Activated CD4-positive, alpha-beta T cell treated with anti-CD3 and anti-CD28 coated beads, Interleukin-2, amount 50 U/mL, for 24 hours (primary cell): ENCODE data around the gene PWWP2A.
"Not testable (repeated sequence)": the region's sequence is repeated elsewhere in the genome, so short reads cannot be mapped to it uniquely, and the experiment has no call there.

Experiments
- DNase-seq, 2 donors: peaks; one replicate each; pipeline ENCODE4 v3.0.0-alpha.2; 2020; ENCODE audit warnings: low read depth in 1 of 2, low spot score in 1 of 2

PWWP2A gene

GRCh38 chr5:160081495-160081894, 37.8 kb downstream of the PWWP2A start:
- DNase-seq: no peak

- no peak for DNase-seq
Observed at GRCh38 chr5:160079753-160080152, 39.5 kb downstream of the PWWP2A start.

GRCh38 chr5:160076997-160077396, 42.3 kb downstream of the PWWP2A start:
- no peak for DNase-seq

GRCh38 chr5:160075073-160075472, 44.2 kb downstream of the PWWP2A start:
- no peak for DNase-seq

- no peak for DNase-seq
Observed at GRCh38 chr5:160071916-160072315, 47.3 kb downstream of the PWWP2A start.

- DNase-seq: no peak
Observed at GRCh38 chr5:160071516-160071915, 47.7 kb downstream of the PWWP2A start.

GRCh38 chr5:160069120-160069519, 50.1 kb downstream of the PWWP2A start:
- not testable (repeated sequence) for DNase-seq

GRCh38 chr5:160064995-160065614, 54.1 kb downstream of the PWWP2A start:
- no peak for DNase-seq

GRCh38 chr5:160064417-160064810, 54.8 kb downstream of the PWWP2A start:
- no peak for DNase-seq

- no peak for DNase-seq
Observed at GRCh38 chr5:160061770-160062169, 57.5 kb downstream of the PWWP2A start.

GRCh38 chr5:160060001-160060400, 59.2 kb downstream of the PWWP2A start:
- DNase-seq: no peak

GRCh38 chr5:160057256-160057655, 62.0 kb downstream of the PWWP2A start:
- no peak for DNase-seq

- DNase-seq: no peak
Observed at GRCh38 chr5:160054831-160055230, 64.4 kb downstream of the PWWP2A start.

- no peak for DNase-seq
Observed at GRCh38 chr5:160054047-160054446, 65.2 kb downstream of the PWWP2A start.

- no peak for DNase-seq
Observed at GRCh38 chr5:160049099-160049498, 70.2 kb downstream of the PWWP2A start.

- no peak for DNase-seq
Observed at GRCh38 chr5:160048131-160048530, 71.1 kb downstream of the PWWP2A start.

- DNase-seq: no peak
Observed at GRCh38 chr5:160047423-160047822, 71.8 kb downstream of the PWWP2A start.

GRCh38 chr5:160044967-160045366, 74.3 kb downstream of the PWWP2A start:
- no peak for DNase-seq

GRCh38 chr5:160044391-160044804, 74.9 kb downstream of the PWWP2A start:
- DNase-seq: no peak

GRCh38 chr5:160042671-160043070, 76.6 kb downstream of the PWWP2A start:
- no peak for DNase-seq
